ENCODE results near the gene MRPS18B.

MRPS18B gene

DNA sequence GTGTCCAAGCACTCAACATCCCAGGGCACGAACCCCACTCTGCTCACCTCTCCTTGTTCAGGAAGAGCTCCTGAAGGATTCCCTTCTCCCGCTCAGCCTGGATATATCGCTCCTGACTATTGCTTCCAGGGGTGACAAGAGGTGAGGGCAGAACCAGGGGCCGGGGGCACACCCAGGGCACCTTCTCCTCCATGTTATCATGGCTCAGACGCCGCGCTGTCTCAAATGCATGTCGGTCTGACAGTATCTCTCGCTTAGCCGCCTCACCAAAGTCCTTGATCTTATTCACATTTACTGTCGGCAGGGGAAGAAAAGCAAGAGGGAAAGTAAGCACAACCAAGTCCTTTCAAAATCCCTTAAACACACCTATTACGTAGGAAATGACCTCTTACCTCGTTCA, 13.7 kb upstream of the MRPS18B start:
- no peak for DNase-seq (ENCODE audit: low spot score)

DNA sequence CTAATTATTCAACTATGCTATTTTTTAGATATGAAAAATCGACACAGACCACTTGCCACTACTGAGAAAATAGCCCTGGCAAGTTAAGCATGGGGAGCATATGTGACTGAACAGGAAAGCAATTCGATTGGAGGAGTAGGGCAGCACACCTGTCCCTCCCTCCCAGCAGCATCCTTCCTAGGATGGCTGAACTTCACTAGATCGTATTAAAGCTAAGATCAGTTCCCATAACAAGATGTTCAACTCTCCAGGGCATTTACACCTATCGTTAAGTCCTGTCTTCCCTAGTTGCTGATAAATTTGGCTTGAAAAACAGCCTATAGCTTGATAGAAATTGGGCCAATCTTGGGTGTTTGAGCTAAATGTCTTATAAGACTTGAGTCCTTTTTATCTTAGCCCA, 7.6 kb upstream of the MRPS18B start:
- no peak for DNase-seq (ENCODE audit: low spot score)

GRCh38 chr6:30611150-30611855, 6.3 kb upstream of the MRPS18B start:
- peak; percentile 54 for DNase-seq (ENCODE audit: low spot score)

- DNase-seq (ENCODE audit: low spot score) = no peak
These were observed 5.8 kb upstream of the MRPS18B start for GRCh38 chr6:30611856-30612194.

DNA sequence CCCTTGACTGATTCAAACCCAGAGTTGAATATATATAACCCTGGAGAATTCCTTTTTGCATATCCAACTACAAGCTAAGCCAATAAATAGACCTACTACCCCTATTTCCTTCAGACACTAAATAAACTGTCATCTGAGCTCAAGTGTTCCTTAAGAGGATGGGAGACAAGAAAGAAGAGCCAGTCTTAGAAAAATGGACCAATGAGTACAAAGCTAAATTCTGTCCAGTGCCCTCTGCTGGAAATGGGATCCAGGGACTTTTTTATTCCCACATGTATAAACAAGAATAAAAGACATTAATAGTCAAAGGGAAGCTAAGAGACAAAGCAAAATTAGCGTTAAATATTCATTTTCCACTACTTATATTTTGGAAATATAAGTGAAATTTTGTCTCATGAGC, 5.4 kb upstream of the MRPS18B start:
- no peak for DNase-seq (ENCODE audit: low spot score)

GRCh38 chr6:30612687-30613248, 4.9 kb upstream of the MRPS18B start:
- no peak for DNase-seq (ENCODE audit: low spot score)

DNA sequence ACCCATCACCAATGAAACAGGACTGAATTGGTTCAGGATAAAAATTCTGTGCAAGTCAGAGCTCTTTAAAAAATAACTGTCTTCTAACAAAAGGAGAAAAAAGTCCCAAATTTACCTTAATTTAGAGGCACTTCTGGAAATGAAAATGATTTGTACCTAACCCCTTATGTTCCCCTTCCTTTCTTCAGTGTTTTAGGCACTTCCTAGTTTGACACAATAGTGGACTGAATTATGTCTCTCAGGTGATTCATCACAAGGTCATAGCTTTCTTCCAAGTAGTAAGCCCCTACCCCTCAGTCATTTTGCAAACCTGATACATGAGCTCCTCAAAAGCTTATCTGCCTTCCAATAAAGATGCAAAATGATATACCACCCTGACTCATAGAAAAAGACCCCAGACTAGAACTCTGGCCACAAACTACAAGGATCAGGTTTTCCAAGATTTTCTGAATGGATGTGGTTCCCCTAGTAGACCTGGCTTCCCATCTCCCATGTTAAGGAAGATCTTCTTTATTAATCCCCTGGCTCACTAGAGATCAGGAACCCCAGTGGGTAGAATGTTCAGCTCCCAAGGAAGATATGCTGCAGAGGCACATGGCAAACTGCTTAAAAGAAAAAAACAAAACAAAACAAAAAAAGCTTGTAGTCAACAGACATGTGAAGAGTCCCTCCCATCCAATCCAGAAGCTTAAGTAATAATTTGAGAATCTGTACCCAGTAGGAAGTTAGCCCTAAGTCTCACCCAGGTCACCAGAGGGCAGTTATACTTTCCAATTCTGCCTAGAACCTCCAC, 4.2 kb upstream of the MRPS18B start:
- DNase-seq (ENCODE audit: low spot score) = no peak

GRCh38 chr6:30614044-30614842, 3.4 kb upstream of the MRPS18B start:
- no peak for DNase-seq (ENCODE audit: low spot score)

GRCh38 chr6:30614843-30615218, 2.8 kb upstream of the MRPS18B start:
- peak; percentile 99 for DNase-seq (ENCODE audit: low spot score)

GRCh38 chr6:30615219-30615957, 2.3 kb upstream of the MRPS18B start:
- peak; percentile 79 for DNase-seq (ENCODE audit: low spot score)

- DNase-seq (ENCODE audit: low spot score) = no peak
These were observed 1.5 kb upstream of the MRPS18B start for GRCh38 chr6:30615958-30616810.

GRCh38 chr6:30616811-30617564, 652 bp upstream of the MRPS18B start, which contains the start of gene PPP1R10:
PPP1R10 (minus strand) TSS chr6:30617243; CDS start chr6:30609944, 7,299 bp downstream.
- peak; percentile 100 for DNase-seq (ENCODE audit: low spot score)

- no peak for DNase-seq (ENCODE audit: low spot score)
These were observed 694 bp downstream of the MRPS18B start for GRCh38 chr6:30618270-30618797.

DNA sequence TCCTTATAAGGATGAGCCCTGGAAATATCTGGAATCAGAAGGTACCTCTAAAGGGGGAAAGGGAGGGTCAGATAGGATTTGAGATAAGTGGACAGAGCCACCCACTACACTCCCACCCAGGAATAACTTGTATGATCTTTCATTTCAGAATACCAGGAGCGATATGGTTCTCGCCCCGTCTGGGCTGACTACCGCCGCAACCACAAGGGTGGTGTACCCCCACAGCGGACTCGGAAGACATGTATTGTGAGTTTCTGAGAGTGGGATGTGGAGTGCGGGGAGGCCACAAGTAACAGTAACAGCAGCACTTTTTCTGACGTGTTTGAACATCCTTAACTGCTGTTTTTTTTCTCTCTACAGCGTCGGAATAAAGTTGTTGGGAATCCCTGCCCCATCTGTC, 1.9 kb downstream of the MRPS18B start:
- DNase-seq (ENCODE audit: low spot score) = no peak

DNA sequence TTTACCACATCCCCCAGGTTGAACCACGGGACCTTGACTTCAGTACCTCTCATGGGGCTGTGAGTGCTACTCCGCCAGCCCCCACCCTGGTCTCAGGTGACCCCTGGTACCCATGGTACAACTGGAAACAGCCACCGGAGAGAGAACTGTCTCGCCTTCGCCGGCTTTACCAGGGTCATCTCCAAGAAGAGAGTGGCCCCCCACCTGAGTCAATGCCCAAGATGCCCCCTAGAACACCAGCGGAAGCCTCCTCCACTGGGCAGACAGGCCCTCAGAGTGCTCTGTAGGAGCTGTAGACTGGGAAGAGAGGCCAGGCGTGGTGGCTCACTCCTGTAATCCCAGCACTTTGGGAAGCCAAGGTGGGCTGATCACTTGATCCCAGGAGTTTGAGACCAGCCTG, 7.9 kb downstream of the MRPS18B start:
- no peak for DNase-seq (ENCODE audit: low spot score)

DNA sequence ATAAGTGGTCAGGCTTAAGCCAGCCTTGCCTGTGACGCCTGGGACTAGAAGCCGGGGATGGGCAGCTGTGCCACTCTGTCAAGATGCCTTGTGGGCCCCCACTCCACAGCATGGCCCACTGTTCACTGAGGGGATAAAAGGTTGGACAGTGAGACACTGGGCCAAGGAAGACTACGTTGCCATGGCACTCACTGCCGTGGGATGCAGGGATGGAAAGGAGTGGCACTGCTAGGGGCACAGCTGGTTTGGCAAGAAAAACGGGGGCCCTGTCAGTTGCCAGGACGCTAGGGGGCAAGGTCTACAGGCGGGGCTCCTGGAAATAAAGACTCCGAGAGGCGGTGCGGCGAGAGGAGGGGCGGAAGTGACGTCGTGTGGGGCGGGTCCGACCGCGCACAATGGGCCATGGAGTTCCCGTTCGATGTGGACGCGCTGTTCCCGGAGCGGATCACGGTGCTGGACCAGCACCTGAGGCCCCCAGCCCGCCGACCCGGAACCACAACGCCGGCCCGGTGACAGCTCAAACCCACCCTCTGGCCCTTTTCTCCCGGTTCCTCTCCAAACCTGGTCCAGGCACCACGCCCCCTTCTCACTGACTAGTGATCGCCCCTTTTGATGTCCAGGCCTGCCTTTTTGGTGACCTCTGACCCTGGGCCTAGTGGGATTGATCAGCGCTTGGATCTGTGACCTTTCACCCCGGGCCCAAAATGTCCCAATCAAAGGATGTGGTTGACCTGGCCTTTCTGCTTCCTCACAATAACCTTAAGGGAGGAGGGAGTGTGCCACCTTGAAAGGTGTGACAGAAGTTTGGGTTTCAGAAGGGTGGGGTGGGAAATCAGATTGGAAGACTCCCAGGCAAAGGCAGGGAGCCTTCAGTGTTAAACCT, 9.1 kb downstream of the MRPS18B start, which contains the start of gene ATAT1:
TSS of gene ATAT1 (plus strand) at position 391 of the 883 bp plus-strand sequence.
- peak; percentile 86 for DNase-seq (ENCODE audit: low spot score)

- DNase-seq (ENCODE audit: low spot score) = no peak
These were observed 18.2 kb downstream of the MRPS18B start for GRCh38 chr6:30635834-30636233.

GRCh38 chr6:30640481-30640880, 22.8 kb downstream of the MRPS18B start:
- no peak for DNase-seq (ENCODE audit: low spot score)

GRCh38 chr6:30641048-30641447, 23.4 kb downstream of the MRPS18B start:
- no peak for DNase-seq (ENCODE audit: low spot score)
